ENCODE results near the gene RBM11.

The RBM11 gene

DNA sequence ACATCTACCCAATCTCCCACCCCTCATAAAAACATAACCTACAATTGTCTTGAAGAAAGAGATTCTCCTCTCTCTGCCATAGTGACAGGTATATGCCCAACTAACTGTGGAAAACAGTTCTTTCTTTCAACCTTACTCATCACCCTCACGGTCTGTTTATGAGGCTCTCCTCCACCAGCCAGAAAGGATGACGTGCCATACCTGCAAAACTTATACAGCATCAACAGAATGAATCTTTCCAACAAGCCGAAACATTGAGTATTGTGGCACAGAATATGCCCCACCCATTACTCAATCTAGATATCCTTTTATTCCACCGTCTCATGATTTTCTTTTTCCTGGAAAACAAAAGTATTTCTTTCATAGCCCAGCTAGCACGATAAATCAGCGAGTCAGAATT is 55.7 kb downstream of the RBM11 start:
- DNase-seq: no peak

DNA sequence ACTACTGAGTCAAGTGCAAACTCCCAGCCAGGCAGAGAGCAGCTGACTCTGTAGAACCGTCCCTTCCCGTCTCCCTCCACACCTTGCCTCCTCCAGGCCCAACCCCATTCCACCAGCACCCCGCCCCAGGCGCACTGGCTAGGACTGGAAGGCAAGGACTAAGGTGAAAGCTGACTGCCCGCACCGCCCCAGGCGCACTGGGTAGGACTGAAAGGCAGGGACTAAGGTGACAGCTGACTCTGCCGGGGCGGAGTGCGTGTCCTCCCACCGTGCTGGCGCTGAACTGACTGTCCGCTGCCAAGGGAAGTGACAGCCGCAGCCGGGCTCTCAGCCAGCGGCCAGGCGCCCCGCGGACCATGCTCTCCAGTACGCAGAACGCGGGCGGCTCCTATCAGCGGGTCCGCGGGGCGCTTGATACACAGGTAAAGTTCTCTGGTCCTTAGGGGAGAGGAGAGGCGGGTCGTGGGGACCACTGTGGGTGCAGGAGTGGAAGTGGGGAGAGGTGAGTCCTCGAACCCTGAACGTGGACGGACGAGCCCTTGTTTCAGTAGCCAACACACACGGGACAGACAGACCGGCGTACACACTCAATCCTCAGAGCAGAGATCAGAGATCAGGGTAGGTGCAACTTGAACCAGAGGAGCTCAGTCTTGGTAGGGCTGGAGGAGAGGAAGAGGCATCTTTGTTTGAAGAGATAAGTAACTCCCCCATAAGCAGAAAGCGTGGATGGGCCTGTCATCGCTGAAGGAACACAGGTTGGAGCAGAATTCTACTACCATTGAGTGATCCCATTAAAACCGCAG is 58.0 kb downstream of the RBM11 start:
- DNase-seq: no peak

DNA sequence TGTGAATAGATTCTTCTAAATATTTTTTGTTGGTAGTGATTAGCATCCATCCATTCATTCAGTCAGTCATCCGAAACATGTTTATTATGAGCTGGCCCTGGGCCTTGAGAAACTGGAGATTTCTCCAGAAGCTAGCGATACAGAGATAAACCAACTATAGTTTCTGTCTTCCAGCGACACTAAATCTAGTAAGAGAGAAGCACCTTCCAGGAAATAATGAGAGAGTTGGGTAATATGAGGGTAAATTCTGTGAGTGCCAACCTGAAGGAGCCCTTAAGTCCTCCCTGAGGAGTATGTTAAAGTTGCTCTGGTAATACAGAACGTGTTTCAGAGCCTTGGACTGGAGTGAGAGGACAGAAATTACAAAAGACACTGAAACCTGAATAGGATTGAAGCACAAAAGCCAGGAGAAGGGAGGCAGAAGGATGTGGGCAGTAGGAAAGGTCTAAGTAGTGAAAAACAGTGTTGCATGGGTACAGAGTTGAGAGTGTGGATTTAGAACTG is 59.8 kb downstream of the RBM11 start:
- DNase-seq: no peak
